Naive thymus-derived CD4-positive, alpha-beta T cell (primary cell): Measurements from ENCODE around the gene CAGE1. TPM values are rescaled to one million over a fixed set of nuclear protein-coding genes. Genes with fewer than 3 reads are reported as not detected.

Experiments
- ATAC-seq: fragments of 150-1000 bp; cut with Tn5 transposase; 2 replicates; pipeline ENCODE4 v1.10.0; 2021; ENCODE audit warnings: mild to moderate bottlenecking, moderate library complexity
- CTCF ChIA-PET: fragments of 350-600 bp; sonication (Branson Sonifier 250); formaldehyde crosslinking; loops from one replicate; lab custom pipeline; 2021; ENCODE audit warnings: antibody characterized with exemption; lab: Charles Lee
- POLR2A ChIA-PET: fragments of 350-600 bp; sonication (Branson Sonifier 250); formaldehyde crosslinking; loops from one replicate; lab custom pipeline; 2021; ENCODE audit warnings: antibody characterized with exemption, inconsistent platforms; lab: Charles Lee
- DNase-seq, 9 donors: peaks; one replicate each; pipeline versions ENCODE4 v3.0.0 to v3.0.0-alpha.2; 2020 to 2022; ENCODE audit warnings: mixed read lengths in 1 of 9
- H3K27ac ChIP-seq: one replicate; pipeline ENCODE4 v1.7.0; 2013; ENCODE audit warnings: mild to moderate bottlenecking, low read depth, low read length, moderate library complexity
- H3K27me3 ChIP-seq, 2 donors: one replicate each; pipeline ENCODE4 v1.7.0; 2013; ENCODE audit warnings: low read length in 2 of 2, mild to moderate bottlenecking in 2 of 2, moderate library complexity in 2 of 2; ENCODE audit not compliant: control insufficient read depth in 2 of 2, insufficient read depth in 2 of 2
- H3K36me3 ChIP-seq, 3 experiments: 1 replicate in 2 of 3; 2 replicates in 1 of 3; pipeline ENCODE4 v1.7.0; 2013; ENCODE audit warnings: low read length in 3 of 3, mild to moderate bottlenecking in 3 of 3, moderate library complexity in 1 of 3; ENCODE audit not compliant: insufficient read depth in 3 of 3, control insufficient read depth in 2 of 3
- H3K4me1 ChIP-seq, 2 donors: one replicate each; pipeline ENCODE4 v1.7.0; 2013; ENCODE audit warnings: low read length in 2 of 2, mild to moderate bottlenecking in 2 of 2, moderate library complexity in 1 of 2; ENCODE audit not compliant: control insufficient read depth in 2 of 2, insufficient read depth in 2 of 2
- H3K4me3 ChIP-seq: 2 replicates; pipeline ENCODE4 v1.7.0; 2013; ENCODE audit warnings: mild to moderate bottlenecking, low read length
- H3K9me3 ChIP-seq, 3 experiments: 1 replicate in 2 of 3; 2 replicates in 1 of 3; pipeline ENCODE4 v1.7.0; 2013; ENCODE audit warnings: low read length in 3 of 3; ENCODE audit not compliant: control insufficient read depth in 2 of 3
- H3K27ac Mint-ChIP-seq, 9 donors: one replicate each; pipeline ENCODE4 v1.8.0; 2020 to 2022; ENCODE audit warnings: mixed read lengths in 9 of 9, mild to moderate bottlenecking in 8 of 9, moderate library complexity in 5 of 9, inconsistent platforms in 2 of 9
- H3K27me3 Mint-ChIP-seq, 5 donors: one replicate each; pipeline ENCODE4 v1.8.0; 2021 to 2022; ENCODE audit warnings: mixed read lengths in 5 of 5, mild to moderate bottlenecking in 1 of 5
- H3K36me3 Mint-ChIP-seq, 5 donors: one replicate each; pipeline ENCODE4 v1.8.0; 2020 to 2022; ENCODE audit warnings: mixed read lengths in 5 of 5, mild to moderate bottlenecking in 3 of 5, inconsistent platforms in 1 of 5
- H3K4me1 Mint-ChIP-seq, 7 donors: one replicate each; pipeline ENCODE4 v1.8.0; 2020 to 2022; ENCODE audit warnings: mixed read lengths in 7 of 7, mild to moderate bottlenecking in 3 of 7, inconsistent platforms in 1 of 7
- H3K4me3 Mint-ChIP-seq, 10 donors: one replicate each; pipeline ENCODE4 v1.8.0; 2020 to 2022; ENCODE audit warnings: mild to moderate bottlenecking in 10 of 10, mixed read lengths in 10 of 10, moderate library complexity in 6 of 10, inconsistent platforms in 2 of 10
- H3K9me3 Mint-ChIP-seq, 11 donors: one replicate each; pipeline ENCODE4 v1.8.0; 2020 to 2022; ENCODE audit warnings: mixed read lengths in 11 of 11, mild to moderate bottlenecking in 4 of 11, inconsistent platforms in 1 of 11, moderate library complexity in 1 of 11
- intact Hi-C, 2 donors: fragments of 100-400 bp; cut with micrococcal nuclease; formaldehyde crosslinking; loops; one replicate each; pipeline ENCODE4 v1.15.1; 2023
- polyA plus RNA-seq, 2 donors: library from polyadenylated mRNA; unstranded; fragments of 300-500 nt; fragmentation: Illumina TruSeq; gene quantifications; one replicate each; pipeline ENCODE4 v1.2.3, GENCODE V29; 2021
- total RNA-seq, 6 experiments: library from RNA in 5 of 6; stranded (reverse) in 5 of 6; gene quantifications; 1 replicate in 5 of 6; 2 replicates in 1 of 6; pipeline ENCODE4 v1.2.3 and lab custom pipeline; 2021 to 2026

CAGE1 gene
- total and polyA plus RNA-seq, 7 experiments from 2014 or later = 0.06 to 0.48 (median 0.19) TPM; not detected in 1

- peaks cover 9 to 44% (median 17%) of the 10 kb centered on the region in 5 donors for H3K36me3 Mint-ChIP-seq
- intact Hi-C loops = loop anchor here in 1 of 2 donors (5.0 kb wide), 2 partner anchors 601 to 791 kb away; partner anchors contain the start of genes EEF1E1 and TXNDC5
- Histone ChIP-seq H3K27ac (no peak overlapping the region), H3K27me3 (no peaks in the 10 kb centered on the region), H3K4me3 (no peak overlapping the region), H3K9me3 (no peaks in the 10 kb centered on the region), H3K36me3 (peaks cover 0 to 35% (median 11%) of the 10 kb centered on the region in 3 experiments), H3K4me1 (peaks cover 12 to 27% of the 10 kb centered on the region in 2 donors)
- DNase-seq (no peak), ATAC-seq (no peak)
- peak overlapping the region; percentile 29 to 98 (median 81) for H3K4me3 Mint-ChIP-seq
- H3K27ac Mint-ChIP-seq = peak overlapping the region in 5 of 9 donors; percentile 14 to 87 (median 71)
- peaks cover 0 to 4% (median 0%) of the 10 kb centered on the region in 11 donors for H3K9me3 Mint-ChIP-seq
- POLR2A ChIA-PET = no interaction called here
- no peaks in the 10 kb centered on the region for H3K27me3 Mint-ChIP-seq
- CTCF ChIA-PET = no interaction called here
- peaks cover 37 to 74% (median 58%) of the 10 kb centered on the region in 7 donors for H3K4me1 Mint-ChIP-seq
Measured at GRCh38 chr6:7311176-7311575, 78.4 kb downstream of the CAGE1 start.

- peaks cover 16 to 50% (median 26%) of the 10 kb centered on the region in 5 donors for H3K36me3 Mint-ChIP-seq
- Histone ChIP-seq H3K9me3 (no peaks in the 10 kb centered on the region), H3K36me3 (peaks cover 8 to 57% (median 19%) of the 10 kb centered on the region in 3 experiments), H3K4me1 (peaks cover 12 to 27% of the 10 kb centered on the region in 2 donors), H3K27me3 (no peaks in the 10 kb centered on the region), H3K4me3 (no peak overlapping the region), H3K27ac (peak overlapping the region; percentile 12)
- ChIA-PET CTCF (no interaction called here), POLR2A (no interaction called here)
- intact Hi-C loops = no loop called here
- no peaks in the 10 kb centered on the region for H3K27me3 Mint-ChIP-seq
- peak overlapping the region in 5 of 9 donors; percentile 23 to 67 (median 38) for H3K27ac Mint-ChIP-seq
- ATAC-seq (no peak), DNase-seq (no peak)
- peaks cover 42 to 82% (median 69%) of the 10 kb centered on the region in 7 donors for H3K4me1 Mint-ChIP-seq
- peak overlapping the region in 4 of 10 donors; percentile 1 to 62 (median 49) for H3K4me3 Mint-ChIP-seq
- peaks cover 0 to 4% (median 0%) of the 10 kb centered on the region in 11 donors for H3K9me3 Mint-ChIP-seq
Measured at GRCh38 chr6:7309050-7309449, 80.5 kb downstream of the CAGE1 start.

- no peaks in the 10 kb centered on the region for H3K9me3 ChIP-seq
- no peak overlapping the region for H3K27ac ChIP-seq
- DNase-seq (no peak), ATAC-seq (no peak)
- H3K4me3 ChIP-seq = no peak overlapping the region
- ChIA-PET POLR2A (interaction anchor here (0.6 kb wide), 1 partner anchor 106 kb away, joined by 3 read pairs; no protein-coding TSS in a partner anchor), CTCF (no interaction called here)
- Mint-ChIP-seq H3K9me3 (peaks cover 0 to 4% (median 0%) of the 10 kb centered on the region in 11 donors), H3K36me3 (peaks cover 16 to 50% (median 26%) of the 10 kb centered on the region in 5 donors), H3K27ac (peak overlapping the region in 6 of 9 donors; percentile 3 to 69 (median 30)), H3K4me1 (peaks cover 38 to 70% (median 63%) of the 10 kb centered on the region in 7 donors), H3K27me3 (no peaks in the 10 kb centered on the region), H3K4me3 (peak overlapping the region in 3 of 10 donors; percentile 16 to 38 (median 20))
- H3K27me3 ChIP-seq = no peaks in the 10 kb centered on the region
- intact Hi-C loops = no loop called here
- H3K4me1 ChIP-seq = peaks cover 6 to 19% of the 10 kb centered on the region in 2 donors
- peaks cover 10 to 66% (median 19%) of the 10 kb centered on the region in 3 experiments for H3K36me3 ChIP-seq
Measured at GRCh38 chr6:7307533-7307932, 82.0 kb downstream of the CAGE1 start.

GRCh38 chr6:7304821-7305220 is 84.7 kb downstream of the CAGE1 start:
- Mint-ChIP-seq H3K9me3 (peaks cover 0 to 4% (median 0%) of the 10 kb centered on the region in 11 donors), H3K27me3 (no peaks in the 10 kb centered on the region), H3K36me3 (peaks cover 26 to 57% (median 38%) of the 10 kb centered on the region in 5 donors), H3K27ac (peak overlapping the region in 4 of 9 donors; percentile 12 to 82 (median 20)), H3K4me3 (peak overlapping the region in 1 of 10 donors; percentile 32), H3K4me1 (peaks cover 36 to 64% (median 54%) of the 10 kb centered on the region in 7 donors)
- POLR2A ChIA-PET = no interaction called here
- CTCF ChIA-PET = no interaction called here
- no peaks in the 10 kb centered on the region for H3K9me3 ChIP-seq
- H3K27me3 ChIP-seq = no peaks in the 10 kb centered on the region
- no peak overlapping the region for H3K27ac ChIP-seq
- peaks cover 21 to 90% (median 37%) of the 10 kb centered on the region in 3 experiments for H3K36me3 ChIP-seq
- H3K4me1 ChIP-seq = peaks cover 6 to 8% of the 10 kb centered on the region in 2 donors
- H3K4me3 ChIP-seq = no peak overlapping the region
- intact Hi-C loops = no loop called here
- DNase-seq (no peak), ATAC-seq (no peak)

- H3K27ac Mint-ChIP-seq = peak overlapping the region in 1 of 9 donors; percentile 46
- Histone ChIP-seq H3K4me1 (no peaks in the 10 kb centered on the region), H3K27me3 (no peaks in the 10 kb centered on the region), H3K4me3 (no peak overlapping the region), H3K27ac (no peak overlapping the region), H3K9me3 (no peaks in the 10 kb centered on the region), H3K36me3 (peaks cover 21 to 90% (median 32%) of the 10 kb centered on the region in 3 experiments)
- no peak overlapping the region for H3K4me3 Mint-ChIP-seq
- H3K9me3 Mint-ChIP-seq = no peaks in the 10 kb centered on the region
- no peak for DNase-seq
- ChIA-PET POLR2A (no interaction called here), CTCF (no interaction called here)
- H3K36me3 Mint-ChIP-seq = peaks cover 24 to 57% (median 28%) of the 10 kb centered on the region in 5 donors
- ATAC-seq = no peak
- H3K27me3 Mint-ChIP-seq = no peaks in the 10 kb centered on the region
- peaks cover 17 to 46% (median 36%) of the 10 kb centered on the region in 7 donors for H3K4me1 Mint-ChIP-seq
- intact Hi-C loops = no loop called here
Measured at GRCh38 chr6:7301702-7302101, 87.8 kb downstream of the CAGE1 start.

- intact Hi-C loops = no loop called here
- Mint-ChIP-seq H3K4me3 (no peak overlapping the region), H3K9me3 (no peaks in the 10 kb centered on the region), H3K36me3 (peaks cover 24 to 57% (median 28%) of the 10 kb centered on the region in 5 donors), H3K4me1 (peaks cover 19 to 46% (median 35%) of the 10 kb centered on the region in 7 donors), H3K27ac (peak overlapping the region in 2 of 9 donors; percentile 30 to 65), H3K27me3 (no peaks in the 10 kb centered on the region)
- DNase-seq = no peak
- H3K36me3 ChIP-seq = peaks cover 21 to 94% (median 32%) of the 10 kb centered on the region in 3 experiments
- ChIA-PET POLR2A (interaction anchor here (0.6 kb wide), 1 partner anchor 9 kb away, joined by 3 read pairs; no protein-coding TSS in a partner anchor), CTCF (interaction anchor here (0.6 kb wide), 1 partner anchor 1329 kb away, joined by 4 read pairs; no protein-coding TSS in a partner anchor)
- H3K27me3 ChIP-seq = no peaks in the 10 kb centered on the region
- no peaks in the 10 kb centered on the region for H3K9me3 ChIP-seq
- H3K4me3 ChIP-seq = no peak overlapping the region
- no peak for ATAC-seq
- no peak overlapping the region for H3K27ac ChIP-seq
- H3K4me1 ChIP-seq = no peaks in the 10 kb centered on the region
Measured at GRCh38 chr6:7300926-7301325, 88.6 kb downstream of the CAGE1 start.
